Renal cortical epithelial cell (primary cell): Measurements from ENCODE around the gene TRIM10. TPM values are rescaled to one million over a fixed set of nuclear protein-coding genes. Genes with fewer than 3 reads are reported as not detected.
A peak's percentile ranks its signal among the peaks of the same experiment; 100 is the strongest.
"Not testable (repeated sequence)": the region's sequence is repeated elsewhere in the genome, so short reads cannot be mapped to it uniquely, and the experiment has no call there.

Experiments used
- DNase-seq: peaks from one replicate; pipeline ENCODE4 v3.0.0-alpha.2; 2011; ENCODE audit warnings: low read depth
- total RNA-seq: library from RNA; depleted of rRNA; stranded (reverse); fragments of >200 nt; gene quantifications from 2 replicates; pipeline ENCODE4 v1.2.3, GENCODE V29; 2014

The TRIM10 gene
- total RNA-seq, 1 donor from 2014 or later = not detected

DNA sequence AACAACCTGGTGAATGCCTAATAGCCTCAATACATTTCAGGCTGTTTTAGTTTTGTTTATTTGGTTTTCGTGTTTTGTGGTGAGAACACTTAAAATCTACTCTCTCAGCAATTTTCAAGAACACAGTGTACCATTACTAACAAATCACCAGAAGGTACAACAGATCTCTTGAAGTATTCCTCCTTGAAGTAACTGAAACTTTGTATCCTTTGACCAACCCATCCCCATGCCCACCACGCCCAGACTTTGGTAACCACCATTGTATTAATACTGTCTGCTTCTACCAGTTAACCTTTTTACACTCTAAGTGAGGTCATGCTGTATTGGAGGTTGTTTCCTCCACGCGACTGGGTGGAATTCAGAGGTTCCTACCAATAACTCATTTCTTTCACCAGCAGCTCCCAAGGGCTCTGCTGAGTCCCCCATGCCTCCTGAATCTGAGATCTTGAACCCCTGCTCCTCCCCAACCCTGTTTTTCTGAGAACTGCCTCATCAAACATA is 30.8 kb downstream of the TRIM10 start:
- DNase-seq = no peak

DNA sequence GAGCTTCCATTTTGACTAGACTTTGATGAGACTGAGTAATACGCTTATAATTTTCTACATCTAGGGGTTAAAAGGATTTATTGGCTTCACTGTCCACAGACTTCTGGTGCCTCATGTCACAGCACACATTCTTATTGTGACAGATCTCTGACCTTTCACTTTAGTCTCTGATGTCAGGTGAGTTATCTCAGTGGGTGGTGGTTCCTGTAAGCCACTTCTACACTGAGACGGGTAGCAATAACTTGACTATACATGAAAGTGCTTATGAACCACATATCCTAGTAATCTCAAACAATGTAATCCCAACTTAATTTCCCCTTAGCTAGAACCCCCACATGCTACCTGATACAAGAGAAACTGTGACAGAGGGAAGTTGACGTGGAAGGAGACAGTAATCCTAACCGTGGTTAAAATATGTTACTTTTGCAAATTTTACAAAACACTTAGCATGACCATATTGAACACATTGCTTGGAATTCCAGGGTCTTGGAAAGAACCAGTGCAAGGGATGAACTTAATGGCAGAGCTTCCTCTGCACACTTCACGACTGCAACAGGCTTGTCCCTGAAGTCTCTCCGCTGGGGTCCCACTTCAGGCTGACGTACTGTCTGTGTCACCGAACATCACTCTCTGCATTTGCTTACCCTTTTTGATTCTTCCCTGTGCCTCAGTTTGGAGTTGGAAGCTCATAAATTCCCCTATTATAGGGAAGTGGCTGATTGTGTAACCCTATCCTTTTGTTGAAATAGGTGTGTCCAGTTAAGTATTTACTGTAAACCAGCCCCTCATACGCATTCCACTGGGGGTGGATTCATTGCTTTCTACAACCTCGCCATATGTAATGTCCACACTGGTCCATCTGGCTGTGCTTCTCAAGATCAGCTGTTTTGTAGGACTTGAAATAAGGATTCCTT is 31.5 kb downstream of the TRIM10 start:
- DNase-seq = peak; percentile 26

DNA sequence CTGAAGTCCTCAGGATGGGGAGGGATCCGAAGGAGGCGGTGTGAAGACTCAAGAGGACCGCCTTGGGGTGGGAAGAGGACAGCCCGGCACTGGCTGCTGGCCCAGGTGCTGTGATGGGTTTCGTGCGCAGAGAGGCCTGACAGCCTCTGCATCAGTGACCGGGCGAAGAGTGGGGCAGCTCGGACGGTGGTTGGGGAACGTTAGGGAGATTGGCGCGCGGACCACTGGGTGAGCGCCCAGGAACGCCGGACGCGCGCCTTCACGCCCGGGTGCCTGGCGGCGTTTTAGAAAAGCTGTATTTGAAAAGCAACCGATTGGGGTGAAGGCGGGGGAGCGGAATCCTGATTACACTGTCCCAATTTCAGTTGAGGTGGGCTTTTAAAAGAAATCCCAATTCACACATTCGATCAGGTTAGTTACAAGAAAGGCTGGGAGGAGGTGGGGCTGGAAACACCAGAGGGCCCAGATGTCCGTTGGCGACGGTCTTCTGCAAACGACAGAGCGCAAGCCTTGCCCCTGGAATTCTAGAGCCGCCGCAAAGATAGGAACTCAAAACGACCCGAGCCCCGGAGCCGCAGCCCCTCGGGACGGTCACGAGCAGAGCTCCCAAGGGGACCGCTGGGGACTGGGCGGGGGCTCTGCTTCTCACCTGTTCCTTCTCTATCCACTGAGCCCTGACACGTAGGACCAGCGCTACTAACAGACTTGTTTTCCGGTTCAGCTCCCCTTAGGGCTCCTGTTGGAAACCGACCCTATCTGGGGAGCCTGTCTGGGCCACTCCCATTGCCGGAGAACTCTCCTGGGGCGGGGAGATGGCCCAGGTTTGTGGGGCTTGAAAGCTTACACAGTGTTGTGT is 33.5 kb downstream of the TRIM10 start:
- no peak for DNase-seq

- DNase-seq = peak; percentile 25
These were observed 38.5 kb downstream of the TRIM10 start for GRCh38 chr6:30122515-30122914.

DNA sequence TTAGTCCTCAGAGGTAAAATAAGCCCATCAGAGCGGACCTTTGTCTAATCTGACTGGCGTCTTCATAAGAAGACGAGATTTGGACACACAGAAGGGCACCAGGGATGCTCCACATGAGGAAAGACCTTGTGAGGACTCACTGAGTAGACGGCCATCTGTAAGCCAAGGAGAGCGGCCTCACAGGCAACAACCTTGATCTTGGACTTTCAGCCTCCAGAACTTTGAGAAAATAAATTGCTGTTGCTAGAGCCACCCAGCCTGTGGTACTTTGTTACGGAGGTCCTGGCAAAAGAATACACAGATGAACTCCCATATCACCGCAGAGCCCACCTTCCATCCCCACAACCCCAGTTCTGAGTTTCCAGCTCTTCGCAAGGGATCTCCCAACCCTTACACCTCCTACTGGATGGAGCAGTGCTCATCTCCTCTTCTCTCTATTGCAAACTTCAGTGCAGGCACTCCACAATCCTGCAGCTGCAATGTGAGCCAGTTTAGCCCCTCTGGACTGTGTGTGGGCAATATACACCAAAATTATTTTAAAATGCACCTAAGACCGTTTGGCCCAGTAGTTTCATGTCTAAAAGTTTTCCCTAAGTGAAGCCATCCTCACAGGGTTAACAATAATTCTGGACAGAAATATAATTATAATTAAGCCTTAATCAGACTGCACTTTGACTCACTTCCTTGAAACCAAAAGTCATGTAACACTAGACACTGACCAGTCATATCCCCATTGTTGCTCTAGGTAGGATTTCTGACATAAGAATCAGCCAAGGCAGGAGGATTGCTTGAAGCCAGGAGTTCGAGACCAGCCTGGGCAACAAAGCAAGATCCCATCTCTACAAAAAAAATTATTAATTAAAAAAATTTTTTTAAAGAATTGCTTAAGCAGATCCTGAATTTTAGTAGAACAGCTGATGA is 39.3 kb downstream of the TRIM10 start:
- no peak for DNase-seq

- DNase-seq = not testable (repeated sequence)
These were observed 42.3 kb downstream of the TRIM10 start for GRCh38 chr6:30118691-30119090.

DNA sequence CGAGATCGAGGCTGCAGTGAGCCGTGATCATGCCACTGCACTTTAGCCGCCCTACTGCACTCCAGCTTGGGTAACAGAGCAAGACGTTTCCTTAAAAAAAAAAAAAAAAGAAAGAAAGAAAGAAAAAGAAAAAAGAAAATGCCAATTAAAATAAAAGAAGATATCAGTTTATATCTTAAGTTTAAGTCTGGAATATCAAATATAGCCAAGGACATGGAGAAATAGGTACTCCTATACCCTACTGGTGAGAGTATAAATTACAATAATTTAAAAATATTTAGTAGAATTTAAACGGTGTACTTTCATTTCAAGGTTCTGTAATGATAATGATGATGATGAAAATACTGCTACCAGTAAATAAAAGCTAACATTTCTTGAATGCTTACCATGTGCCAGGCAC is 44.3 kb downstream of the TRIM10 start:
- no peak for DNase-seq

- no peak for DNase-seq
These were observed 47.2 kb downstream of the TRIM10 start for GRCh38 chr6:30113841-30114240.

DNA sequence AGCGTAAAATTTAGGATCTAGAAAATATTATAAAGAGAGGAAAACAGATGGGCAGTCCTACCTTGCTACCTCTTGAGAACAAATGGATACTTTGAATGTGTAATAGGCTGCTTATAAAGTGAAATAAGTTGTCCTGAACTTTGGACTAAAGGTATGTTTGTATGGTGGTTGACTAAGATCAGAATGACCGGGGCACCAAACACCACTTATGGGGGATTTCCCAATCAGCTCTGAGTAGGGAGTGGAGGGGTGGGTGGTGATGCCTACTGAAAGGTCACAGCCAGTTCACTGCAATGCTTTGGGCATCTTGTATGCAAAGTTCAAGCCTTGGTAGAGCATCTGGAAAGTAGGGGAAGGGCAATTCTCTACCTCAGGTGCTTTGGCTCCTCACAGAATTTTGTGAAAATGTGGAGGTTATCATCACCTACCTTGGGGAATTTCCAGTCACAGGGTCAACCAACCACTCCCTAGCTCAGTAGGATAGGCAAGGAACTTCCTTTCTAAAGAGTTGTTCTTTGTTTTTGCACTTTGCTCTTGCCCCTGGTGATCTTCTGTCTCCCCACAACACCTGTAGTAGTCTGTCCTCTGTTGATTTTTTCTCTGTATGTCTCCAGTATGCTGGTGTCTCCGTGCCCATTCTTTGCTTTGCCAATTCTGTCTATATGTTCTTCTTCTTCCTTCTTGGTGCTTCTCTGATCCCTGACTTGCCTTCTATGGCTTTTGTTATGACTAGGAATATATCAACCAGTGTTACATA is 47.8 kb downstream of the TRIM10 start, which contains the start of gene TRIM31:
TSS of gene TRIM31 (minus strand) at position 88 of the 757 bp plus-strand sequence. CDS start 285 bp downstream, outside the sequence.
- no peak for DNase-seq

GRCh38 chr6:30112402-30112994 is 48.5 kb downstream of the TRIM10 start:
- no peak for DNase-seq

GRCh38 chr6:30111266-30111856 is 49.6 kb downstream of the TRIM10 start:
- DNase-seq = no peak

GRCh38 chr6:30104661-30105060 is 56.4 kb downstream of the TRIM10 start:
- DNase-seq = no peak

- no peak for DNase-seq
These were observed 57.2 kb downstream of the TRIM10 start for GRCh38 chr6:30103872-30104179.

GRCh38 chr6:30102970-30103871 is 57.8 kb downstream of the TRIM10 start:
- peak; percentile 75 for DNase-seq

GRCh38 chr6:30102414-30102969 is 58.5 kb downstream of the TRIM10 start:
- DNase-seq = peak; percentile 31
